Smooth muscle cell of trachea (primary cell): ENCODE results near the gene IFT74. TPM values are rescaled to one million over a fixed set of nuclear protein-coding genes. Genes with fewer than 3 reads are reported as not detected.

Source experiments
- total RNA-seq: library from RNA; depleted of rRNA; stranded (reverse); fragments of >200 nt; gene quantifications from 2 replicates; pipeline ENCODE4 v1.2.1, GENCODE V29; 2014

IFT74 gene
- total RNA-seq = 12.1 and 19.5 TPM in 2 replicates

GRCh38 chr9:26955921-26956859, at the start of gene IFT74:
Gene IFT74, plus strand, starts transcription at chr9:26956412. Its CDS starts 5,556 bp downstream, at chr9:26961968.

GRCh38 chr9:26946753-26947727, 9.2 kb upstream of the IFT74 start, which contains the start of gene PLAA:
Gene PLAA, minus strand, starts transcription at chr9:26947242. Its CDS starts 197 bp downstream, at chr9:26947045.

GRCh38 chr9:27005491-27005890, 49.3 kb downstream of the IFT74 start, which contains the start of gene LRRC19:
Gene LRRC19, minus strand, starts transcription at chr9:27005672. Its CDS starts 5,978 bp downstream, at chr9:26999694.

GRCh38 chr9:27108981-27109541, 152.8 kb downstream of the IFT74 start, which contains the start of gene TEK:
Gene TEK, plus strand, starts transcription at chr9:27109225. Its CDS starts 366 bp downstream, at chr9:27109591.

Other genes with a start within 250 kb of the IFT74 start
- gene CAAP1, start 63.6 kb upstream of the IFT74 start, total RNA-seq = 19.2 and 19.5 TPM in 2 replicates
- gene PLAA, start 9.2 kb upstream of the IFT74 start, total RNA-seq = 37.7 and 45.7 TPM in 2 replicates
- not detected in 2 replicates for gene LRRC19, start 49.3 kb downstream of the IFT74 start, total RNA-seq
- gene TEK, start 152.8 kb downstream of the IFT74 start, total RNA-seq = 6.4 and 9.3 TPM in 2 replicates